C4-2B (cell line): Measurements from ENCODE around the gene DNAAF1.

Source experiments
- CTCF ChIP-seq: fragments of 450-650 bp; conservative IDR thresholded peaks from 2 replicates; pipeline ENCODE4 v1.5.1; 2017; ENCODE audit warnings: mild to moderate bottlenecking
- ZFX ChIP-seq: fragments of 450-650 bp; IDR thresholded peaks from 2 replicates; pipeline ENCODE4 v1.6.1; 2017

- TF ChIP-seq CTCF (no peak), ZFX (no peak)
Observed at GRCh38 chr16:84184775-84185174, 39.7 kb downstream of the DNAAF1 start.
